Measurements from ENCODE around the gene HLA-DMB.
"Not testable (repeated sequence)": the region's sequence is repeated elsewhere in the genome, so short reads cannot be mapped to it uniquely, and the experiment has no call there.

Gene HLA-DMB

DNA sequence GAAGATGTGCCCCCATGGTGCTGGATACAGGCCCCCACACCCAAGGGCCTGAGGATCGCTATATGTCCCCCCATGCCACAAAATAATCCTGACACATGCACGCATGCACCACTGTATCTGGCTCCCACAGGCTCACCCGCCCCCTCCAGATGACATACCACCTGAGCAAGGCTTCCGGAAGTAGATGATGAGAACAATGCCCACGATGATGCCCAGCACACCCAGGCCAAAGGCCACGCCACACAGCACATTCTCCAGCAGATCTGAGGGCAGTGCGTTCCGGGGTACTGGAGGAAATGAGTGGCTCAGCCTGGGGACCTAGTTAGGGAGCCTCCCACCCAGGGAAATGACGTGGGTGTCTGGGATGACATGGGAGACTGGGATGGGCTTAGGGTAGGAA, 8.3 kb upstream of the HLA-DMB start:
- DNase-seq: no peak

DNA sequence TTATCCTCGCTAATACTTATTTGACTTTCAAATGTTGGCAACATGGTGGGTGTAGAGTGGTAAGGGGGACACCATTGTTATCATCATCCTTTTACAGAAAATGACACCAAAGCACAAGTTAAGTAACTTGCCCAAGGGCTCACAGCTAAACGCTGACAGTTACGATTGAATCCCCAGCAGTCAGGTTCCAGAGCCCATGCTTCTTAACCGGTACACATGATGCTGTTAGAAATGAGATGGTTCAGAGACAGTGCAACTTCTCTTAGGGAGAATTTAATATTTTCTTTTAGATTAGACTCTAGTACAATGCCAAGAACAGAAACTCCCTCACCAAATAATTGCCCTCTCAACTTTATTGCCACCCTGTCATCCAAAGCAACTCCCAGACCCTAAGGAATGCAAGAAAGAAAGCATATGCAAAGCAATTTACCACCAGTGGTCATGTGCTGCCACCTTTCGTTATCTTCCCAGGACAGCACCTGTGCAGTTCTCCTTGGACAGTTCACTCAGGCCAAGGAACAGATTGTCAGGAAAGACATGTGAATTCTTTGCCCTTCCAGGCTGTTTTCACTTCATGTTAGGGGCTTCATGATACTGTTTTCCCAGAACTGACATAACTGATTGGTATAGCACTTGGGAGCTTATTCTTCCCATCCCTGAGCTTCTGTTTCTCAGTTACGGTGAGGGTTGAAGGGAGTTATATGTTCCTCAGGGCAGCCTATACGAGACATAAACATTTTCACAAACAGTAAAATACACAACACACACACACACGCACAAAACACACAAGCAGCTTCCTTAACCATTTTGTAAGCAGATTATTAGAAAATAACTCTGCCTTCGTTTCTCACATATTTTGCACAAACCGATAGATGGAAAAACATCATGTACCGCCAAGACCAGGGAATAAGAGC, 7.0 kb upstream of the HLA-DMB start:
- DNase-seq: no peak

DNA sequence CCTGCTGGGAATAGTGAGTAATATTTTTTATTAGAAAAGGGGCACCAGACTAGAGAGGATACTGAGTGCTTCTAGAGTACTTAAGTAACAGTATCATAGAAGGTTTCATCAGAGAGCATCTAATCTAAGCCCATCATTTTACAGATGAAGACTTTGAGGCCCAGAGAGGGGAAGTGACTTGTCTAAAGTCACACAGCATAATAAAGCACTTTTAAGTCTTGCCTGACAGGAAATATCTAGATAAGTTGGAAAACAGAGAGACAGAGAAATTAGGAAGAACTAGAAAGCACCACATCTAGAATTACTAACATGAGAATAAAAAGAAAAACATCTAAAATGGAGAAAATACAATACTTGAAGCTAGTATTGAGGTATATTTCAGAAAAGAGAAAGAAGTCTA, 6.1 kb upstream of the HLA-DMB start:
- DNase-seq: no peak

DNA sequence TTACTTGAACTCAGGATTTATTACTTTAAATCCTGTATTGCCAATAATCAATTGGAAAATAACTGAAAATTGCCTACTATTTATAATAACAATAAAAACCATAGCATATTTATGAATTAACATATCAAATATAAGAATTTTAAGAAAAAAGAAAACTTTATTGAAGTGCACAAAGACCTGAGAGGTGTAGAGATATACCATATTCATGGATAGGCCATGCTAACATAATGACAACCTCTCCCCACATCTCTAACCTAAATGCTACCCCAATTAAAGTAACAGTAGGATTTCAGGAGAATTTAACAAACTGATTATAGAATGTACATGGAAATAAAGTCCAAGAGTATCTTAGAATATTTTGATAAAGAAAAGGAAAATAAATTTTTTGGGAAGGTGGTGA, 5.1 kb upstream of the HLA-DMB start:
- no peak for DNase-seq

DNA sequence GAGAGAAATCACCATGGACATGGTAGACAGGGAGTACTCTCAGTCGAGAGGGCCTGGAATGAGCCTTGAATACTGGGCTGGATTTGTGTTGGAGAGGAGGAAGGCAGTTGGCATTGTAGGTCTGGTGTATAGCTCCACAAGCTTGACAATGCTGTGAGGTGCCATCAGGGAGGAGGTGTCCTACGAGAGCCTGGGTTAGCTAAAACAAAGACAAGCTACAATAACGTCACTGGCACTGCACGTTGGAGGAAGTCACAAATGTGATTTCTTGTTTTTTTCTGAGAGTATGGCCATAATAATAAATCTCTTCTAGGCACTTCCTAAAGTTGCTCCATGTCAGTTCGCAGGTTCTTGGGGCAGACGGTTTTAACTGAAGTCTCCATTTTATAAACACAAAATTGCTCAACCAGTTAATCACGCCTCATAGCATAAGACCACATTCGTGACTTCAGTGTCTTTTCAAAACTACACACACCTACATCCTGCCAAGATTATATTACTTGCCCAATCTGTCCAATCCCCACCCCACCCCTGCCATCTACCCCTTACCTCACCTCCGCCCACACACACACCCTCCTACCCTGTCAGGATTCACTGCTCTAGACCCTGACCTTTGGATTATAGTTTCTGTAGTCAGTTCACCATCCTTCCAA, 4.4 kb upstream of the HLA-DMB start:
- DNase-seq: no peak

DNA sequence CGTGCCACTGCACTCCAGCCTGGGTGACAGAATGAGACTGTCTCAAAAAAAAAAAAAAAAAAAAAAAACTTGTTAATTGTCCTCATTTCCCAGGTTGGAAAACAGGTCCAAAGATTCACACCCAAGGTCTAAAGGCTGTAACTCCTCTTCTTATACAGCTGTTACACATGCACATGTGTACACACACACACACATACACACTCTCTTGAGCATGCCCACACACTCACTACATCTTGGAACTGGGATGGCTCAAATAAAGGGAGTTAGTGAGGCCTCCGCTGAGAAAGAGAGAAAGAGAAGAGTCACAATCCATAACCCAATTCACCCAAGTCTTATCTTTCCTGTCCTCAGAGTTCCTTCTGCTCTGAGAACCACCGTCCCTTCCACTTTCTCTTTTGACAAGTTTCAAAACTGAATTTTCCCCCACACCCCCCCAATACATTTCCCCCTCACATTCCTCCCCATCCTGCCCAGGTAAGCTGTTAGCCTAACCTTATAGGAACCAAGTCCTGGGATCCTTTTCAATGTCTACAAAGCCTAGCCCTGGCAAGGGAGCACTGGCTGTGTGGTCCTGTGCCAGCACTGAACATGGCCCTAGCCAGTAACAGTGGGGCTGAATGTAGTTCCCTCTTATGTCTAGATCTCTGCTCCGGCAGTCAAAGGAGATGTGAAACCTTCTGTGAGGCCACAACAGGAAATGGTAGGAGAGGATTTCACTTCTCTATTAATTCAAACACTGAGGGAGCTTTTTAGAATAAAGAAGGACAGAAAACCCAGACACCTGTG, 3.2 kb upstream of the HLA-DMB start:
- peak; percentile 70 for DNase-seq

DNA sequence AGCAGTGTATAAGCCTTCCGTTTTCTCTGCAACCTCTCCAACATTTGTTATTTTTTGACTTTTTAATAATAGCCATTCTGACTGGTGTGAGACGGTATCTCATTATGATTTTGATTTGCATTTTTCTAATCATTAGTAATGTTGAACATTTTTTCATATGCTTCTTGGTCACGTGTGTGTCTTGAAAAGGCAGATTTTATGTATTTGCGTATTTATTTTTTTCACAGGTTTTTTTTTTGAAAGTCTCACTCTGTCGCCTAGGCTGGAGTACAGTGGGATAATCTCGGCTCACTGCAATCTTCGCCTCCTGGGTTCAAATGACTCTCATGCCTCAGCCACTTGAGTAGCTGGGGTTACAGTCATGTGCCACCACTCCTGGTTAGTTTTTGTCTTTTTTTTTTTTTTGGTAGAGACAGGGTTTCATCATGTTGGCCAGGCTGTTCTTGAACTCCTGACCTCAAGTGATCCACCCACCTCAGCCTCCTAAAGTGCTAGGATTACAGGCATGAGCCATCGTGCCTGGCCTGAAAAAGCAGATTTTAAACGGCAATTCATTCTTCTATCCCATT, 1.8 kb upstream of the HLA-DMB start:
- DNase-seq: not testable (repeated sequence)

DNA sequence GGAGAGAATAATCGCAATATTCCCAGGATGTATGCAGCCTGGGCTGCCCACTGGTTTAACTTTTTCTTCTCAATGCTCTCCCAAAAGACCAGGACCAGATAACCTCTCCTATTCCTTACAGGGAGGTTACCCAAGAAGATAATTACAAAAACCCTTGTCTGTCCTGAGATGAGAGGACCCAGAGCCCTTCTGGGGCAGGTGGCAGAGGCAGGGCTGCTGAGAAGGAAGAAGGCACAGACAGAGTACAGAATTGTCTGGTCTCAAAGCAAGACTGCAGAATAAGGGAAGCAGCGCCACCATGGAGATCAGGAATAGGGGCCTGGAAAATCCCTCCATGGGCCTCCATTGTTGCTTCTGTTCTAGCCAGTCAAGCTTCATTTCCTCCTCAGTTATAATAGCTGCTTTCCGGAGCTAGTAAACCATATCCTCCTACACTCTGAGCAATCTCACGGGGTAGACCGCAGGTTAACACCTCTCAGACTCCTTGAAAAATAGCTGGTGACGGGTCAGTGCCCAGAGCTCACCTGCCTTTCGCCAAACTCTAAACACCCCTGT, 463 bp upstream of the HLA-DMB start:
- peak; percentile 58 for DNase-seq

DNA sequence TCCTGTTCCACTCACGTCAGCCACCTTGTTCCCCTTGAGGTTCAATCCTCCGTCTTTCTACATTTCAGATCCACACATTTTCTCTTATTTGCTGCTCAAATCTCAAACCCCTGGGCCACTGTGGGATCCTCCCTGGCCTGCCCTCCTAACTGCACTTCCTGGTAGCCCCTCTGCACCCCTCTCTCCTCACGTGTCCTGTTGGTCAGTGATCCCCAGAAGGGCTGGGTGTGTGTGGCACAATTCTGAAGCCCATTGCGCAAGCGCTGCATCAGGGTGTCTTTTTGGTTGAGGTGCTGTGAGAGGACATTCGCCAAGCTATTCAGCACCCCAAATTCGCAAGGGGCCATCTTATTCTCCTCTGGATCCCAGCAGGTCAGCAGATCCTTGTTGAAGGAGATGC, 2.3 kb downstream of the HLA-DMB start:
- no peak for DNase-seq

DNA sequence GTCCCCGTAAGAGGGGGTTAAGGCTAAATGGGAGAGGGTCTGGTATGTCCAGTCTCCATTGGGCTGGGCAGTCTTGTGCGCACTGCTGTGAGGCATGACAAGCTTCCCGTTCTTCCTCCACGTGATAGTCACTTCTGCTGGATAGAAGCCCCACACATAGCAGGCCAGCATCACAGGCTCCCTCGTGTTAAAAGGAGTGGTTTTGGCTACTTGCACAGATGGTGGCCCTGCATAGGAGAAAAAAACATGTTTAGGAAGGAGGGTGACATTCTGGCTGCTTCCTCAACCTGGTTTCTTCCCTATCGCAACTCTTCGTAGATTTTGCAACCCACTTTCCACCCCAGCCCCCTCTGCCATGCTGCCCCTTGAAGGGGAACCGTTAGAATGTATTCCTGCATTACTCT, 3.6 kb downstream of the HLA-DMB start:
- DNase-seq: no peak

DNA sequence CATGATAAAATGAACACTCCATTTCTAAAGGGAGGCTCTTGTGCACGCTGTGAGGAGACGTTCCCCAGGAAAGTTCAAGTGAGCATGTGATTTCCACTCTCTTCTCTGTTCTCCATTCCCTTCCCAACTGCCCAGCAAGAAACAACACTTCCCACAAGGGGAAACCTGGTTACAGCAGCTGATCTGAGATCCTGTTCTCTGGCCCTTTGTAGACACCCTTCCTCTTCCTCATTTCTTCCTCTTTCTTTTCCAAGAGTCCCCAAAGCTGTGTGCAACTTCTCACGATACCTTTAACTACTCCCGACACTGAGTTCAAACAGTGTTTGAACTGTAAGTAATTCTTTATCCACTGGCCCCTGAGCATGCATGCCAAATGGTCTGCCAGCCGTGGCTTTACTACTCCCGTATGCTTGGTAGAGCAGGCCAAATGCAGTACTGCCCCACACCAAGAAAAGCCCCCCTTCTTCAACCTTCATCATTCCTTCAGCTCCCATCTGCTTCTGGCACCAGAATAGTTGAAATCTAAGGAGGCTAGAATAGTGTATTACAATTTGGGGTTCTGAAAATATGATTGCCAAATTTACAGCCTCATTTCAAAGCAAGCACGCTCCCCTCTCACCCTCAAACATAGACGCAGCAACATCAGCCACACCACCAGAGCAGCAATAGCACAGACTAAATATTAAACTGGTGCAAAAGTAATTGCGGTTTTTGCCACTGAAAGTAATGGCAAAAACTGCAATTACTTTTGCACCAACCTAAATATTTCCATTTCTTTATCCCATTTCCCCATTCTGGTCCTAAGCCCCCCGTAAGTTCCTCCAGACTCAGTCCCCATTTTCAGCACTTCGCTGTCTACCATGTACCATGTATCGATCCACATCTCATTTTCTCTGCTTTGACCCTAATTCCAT, 4.3 kb downstream of the HLA-DMB start:
- DNase-seq: no peak

DNA sequence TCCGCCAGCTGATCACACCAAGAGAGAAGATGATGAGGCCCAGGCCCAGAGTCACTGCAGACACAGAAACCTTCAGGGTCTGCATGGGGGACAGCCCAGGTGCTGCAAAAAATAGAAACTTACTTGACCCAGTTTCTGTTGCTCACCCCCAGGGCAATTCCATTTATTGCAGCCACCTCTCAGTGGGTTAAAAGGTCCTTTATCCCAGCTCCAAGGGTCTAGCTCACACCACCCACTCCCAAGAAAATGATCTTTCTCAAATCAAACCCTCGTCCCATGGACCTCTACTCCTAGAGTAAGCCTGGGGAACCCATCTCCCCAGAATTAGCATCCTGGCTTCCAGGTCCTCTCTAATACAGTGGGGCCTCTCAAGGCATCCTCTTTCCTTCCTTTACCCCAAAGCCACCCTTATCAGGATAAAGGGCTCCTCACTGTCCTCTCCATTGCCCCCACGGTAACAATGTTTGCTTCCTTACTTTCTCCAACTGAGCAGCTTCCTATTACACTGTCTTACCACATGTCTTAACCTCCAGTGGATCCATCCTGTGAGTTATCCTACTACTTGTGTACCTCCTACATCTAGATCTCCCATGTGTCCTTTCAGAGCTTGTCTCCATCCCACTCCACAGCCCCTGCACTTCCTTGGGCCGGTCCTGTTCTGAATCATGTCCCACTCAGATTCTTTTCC, 5.1 kb downstream of the HLA-DMB start:
- DNase-seq: no peak

DNA sequence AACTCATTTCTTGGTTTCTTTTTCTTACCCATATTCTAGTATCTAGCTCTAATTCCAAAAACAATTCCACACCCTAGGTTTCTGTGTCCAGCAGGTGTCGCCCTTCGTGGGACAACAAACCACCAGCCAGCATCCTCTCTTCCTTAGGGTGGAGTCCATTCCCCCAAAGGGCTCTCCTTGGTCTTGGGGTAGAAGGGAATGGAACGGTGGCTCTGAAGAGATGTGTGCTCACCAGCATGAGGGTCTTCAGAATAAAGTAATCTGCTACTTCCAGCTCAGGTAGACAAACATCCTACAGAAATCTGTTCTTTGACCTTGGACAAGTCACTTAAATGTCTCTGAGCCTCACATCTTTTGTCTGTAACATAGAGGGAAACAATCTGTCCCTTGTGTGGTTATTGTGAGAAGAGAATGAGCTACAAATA, 7.2 kb downstream of the HLA-DMB start:
- DNase-seq: peak; percentile 45

DNA sequence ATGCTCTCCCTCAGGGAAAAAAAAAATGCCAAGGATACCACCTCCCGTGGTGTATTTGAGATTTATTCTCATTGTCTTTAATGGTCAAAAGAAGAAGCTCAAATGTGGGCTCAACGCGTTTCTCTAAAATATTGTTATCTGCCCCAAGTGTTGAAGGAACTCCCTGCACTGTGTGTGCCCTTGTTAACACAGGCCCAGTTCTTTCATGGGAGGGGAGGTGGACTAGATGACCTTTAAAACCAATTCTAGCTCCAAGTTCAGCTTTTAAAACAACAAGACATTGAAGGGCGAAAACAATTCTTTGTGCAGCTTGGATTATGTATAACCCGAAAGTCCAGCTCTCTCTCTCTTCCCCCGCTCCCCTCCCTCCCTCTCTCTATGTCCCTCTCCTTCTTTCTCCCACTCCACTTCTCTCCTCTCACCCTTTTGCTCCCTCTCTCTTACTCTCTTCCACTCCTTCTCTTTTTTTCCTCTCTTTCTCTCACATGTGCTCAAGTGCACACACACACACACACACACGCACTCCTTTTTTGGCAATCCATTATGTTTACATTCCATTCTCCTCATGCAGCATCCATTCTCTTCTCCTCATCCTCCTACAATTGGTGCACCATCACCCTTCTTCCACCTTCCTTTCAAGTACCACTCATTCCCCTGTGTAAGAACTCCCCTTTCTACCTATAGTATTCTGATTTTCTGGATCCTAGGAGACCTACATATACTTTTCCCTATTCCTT, 8.5 kb downstream of the HLA-DMB start:
- DNase-seq: no peak

DNA sequence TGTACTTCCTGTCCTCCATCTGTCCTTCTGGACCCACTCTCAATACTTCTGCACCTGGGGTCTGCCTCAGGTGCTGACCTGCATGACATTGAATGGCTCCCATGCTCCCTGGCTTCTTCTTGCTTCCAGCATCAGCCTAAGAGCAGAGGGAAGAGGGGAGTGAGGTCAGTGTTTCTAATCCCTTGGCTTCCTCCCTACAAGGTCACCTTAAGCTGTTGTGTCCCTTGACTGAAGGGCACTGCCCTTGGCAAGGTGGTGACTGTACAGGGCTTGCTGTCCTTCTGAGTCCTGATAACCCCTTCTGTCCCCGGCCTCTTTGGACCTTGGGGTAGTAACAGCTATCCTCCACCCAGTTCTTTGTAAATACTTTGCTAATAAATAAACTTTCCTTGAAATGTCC, 9.6 kb downstream of the HLA-DMB start:
- no peak for DNase-seq

DNA sequence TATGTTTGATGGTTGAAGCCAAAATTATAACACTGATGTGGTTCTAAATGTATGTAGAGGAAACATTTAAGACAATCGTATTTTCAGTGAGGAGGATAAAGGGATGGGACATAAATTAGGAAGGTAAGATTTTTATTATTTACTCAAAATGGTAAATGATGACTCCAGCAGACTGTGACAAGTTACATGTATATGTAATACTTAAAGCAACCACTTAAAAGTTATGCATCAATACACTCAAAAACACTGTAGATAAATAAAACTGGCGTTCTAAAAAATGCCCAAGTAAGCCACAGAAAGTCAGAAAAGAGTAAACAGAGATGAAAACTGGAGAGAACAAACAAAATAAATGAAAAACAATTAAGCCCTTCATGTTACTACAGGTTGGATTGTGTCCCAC, 18.7 kb downstream of the HLA-DMB start:
- DNase-seq: no peak

DNA sequence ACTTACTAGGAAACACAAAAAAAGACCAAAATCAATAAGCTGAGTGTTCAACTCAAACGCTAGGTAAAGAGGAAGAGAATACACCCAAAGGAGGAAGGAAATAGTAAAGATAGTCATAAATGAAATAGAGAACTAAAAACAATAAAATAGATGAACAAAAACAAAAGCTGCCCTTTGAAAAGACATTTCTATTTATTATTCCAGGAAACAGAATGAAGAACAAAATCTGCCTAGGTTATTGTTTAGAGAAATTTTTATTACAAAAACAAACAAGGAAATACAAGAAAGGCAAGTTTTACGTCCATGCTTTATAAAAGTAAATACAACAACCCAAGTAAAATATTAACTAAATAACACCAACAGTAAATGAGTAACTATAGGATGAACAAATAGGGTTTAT, 20.1 kb downstream of the HLA-DMB start:
- no peak for DNase-seq

DNA sequence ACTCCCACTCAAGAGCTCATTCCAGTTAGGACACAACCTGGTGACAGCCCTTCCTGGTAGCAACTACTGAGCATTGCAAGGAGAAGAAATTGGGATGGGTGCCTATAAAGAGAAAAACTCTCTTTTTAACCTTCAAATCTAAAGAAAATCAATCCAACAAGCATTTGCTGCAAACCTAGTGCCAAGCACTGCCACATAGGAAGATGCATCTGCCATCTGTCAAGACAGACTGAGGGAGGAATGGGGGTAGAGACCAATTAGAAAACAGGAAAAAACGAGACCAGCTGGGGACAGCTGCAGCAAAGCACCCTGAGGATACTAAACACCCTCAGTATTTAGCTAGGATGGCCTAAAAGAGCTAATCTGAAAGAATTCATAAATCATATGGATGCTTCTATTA, 27.9 kb downstream of the HLA-DMB start:
- no peak for DNase-seq

DNA sequence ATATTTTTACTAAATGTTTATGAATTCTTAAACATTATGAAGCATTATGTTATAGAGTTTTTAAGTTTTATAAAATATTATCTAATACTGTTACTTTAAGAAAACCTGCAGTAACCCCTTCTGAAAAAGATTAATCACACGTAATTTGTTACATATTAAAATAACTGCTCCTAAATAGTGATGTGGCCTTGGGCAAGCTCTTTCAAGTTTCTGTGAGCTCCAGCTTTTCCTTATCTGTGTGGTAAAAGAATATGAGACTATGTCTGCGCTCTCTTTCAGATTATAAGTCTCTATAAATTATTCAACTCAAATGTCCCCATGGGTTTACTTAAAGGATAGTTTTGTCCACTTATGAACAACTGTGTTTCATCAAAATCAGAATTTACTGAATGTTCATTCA, 31.9 kb downstream of the HLA-DMB start:
- DNase-seq: no peak

DNA sequence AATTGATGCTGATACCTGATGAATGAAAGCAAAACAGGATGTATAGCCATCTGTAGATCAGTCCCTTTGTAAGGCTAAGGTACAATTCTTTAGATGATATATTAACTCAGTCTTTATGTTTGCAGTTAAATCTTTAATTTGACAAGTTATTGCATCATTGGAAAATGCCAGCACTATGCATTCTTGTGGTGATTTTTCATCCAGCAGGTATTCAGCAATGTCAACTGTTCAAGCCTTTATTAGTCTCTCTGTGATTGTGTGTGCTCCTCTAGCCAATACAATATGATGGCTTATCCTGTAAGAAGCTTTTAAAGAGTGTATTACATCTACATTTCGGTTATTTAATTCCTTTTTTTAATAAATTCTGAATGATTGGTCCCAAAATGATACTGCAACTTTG, 34.3 kb downstream of the HLA-DMB start:
- DNase-seq: no peak

DNA sequence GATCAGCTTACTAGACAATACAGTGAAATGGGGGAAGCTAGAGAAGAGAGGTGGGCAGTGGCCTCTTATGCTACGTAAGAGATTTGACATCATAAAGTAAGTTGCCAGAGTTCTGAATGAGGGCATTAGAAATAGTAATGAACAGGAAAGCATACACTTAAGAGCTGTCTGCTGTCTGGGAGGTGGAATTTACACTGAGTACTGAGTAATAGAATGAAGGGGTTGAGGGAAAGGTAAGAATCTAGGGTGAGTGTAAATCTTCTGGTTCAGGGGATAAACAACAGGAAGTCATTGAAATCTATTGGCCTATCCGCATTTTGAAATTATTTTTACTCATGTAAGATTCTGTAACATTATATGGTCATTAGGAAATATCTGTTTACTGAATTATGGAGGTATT, 35.8 kb downstream of the HLA-DMB start:
- no peak for DNase-seq

All from GDM1 (cell line).